HEK293T (cell line): ENCODE results near the gene GATA2.

Experiments used
- ARNT ChIP-seq: fragments of 450-650 bp; IDR thresholded peaks from 2 replicates; pipeline ENCODE4 v1.6.1; 2017; ENCODE audit warnings: mild to moderate bottlenecking
- BHLHE40 ChIP-seq: fragments of 450-650 bp; IDR thresholded peaks from 2 replicates; pipeline ENCODE4 v1.6.1; 2016; ENCODE audit warnings: mild to moderate bottlenecking, moderate library complexity, borderline replicate concordance
- FOXA1 ChIP-seq: fragments of 450-650 bp; IDR thresholded peaks from 2 replicates; pipeline ENCODE4 v1.6.1; 2016; ENCODE audit warnings: mild to moderate bottlenecking
- FOXM1 ChIP-seq: fragments of 450-650 bp; IDR thresholded peaks from 2 replicates; pipeline ENCODE4 v1.6.1; 2017; ENCODE audit warnings: mild to moderate bottlenecking, borderline replicate concordance
- LEF1 ChIP-seq: fragments of 450-650 bp; IDR thresholded peaks from 2 replicates; pipeline ENCODE4 v1.6.1; 2017; ENCODE audit warnings: mild to moderate bottlenecking, borderline replicate concordance
- SP1 ChIP-seq: fragments of 450-650 bp; IDR thresholded peaks from 2 replicates; pipeline ENCODE4 v1.6.1; 2017
- SUZ12 ChIP-seq: fragments of 450-650 bp; IDR thresholded peaks from 2 replicates; pipeline ENCODE4 v1.6.1; 2016; ENCODE audit warnings: mild to moderate bottlenecking
- TARDBP ChIP-seq: fragments of 450-650 bp; IDR thresholded peaks from 2 replicates; pipeline ENCODE4 v1.6.1; 2016

GRCh38 chr3:128458746-128459460 lies 34.1 kb downstream of the GATA2 start:
- no peak for TF ChIP-seq BHLHE40
- TF ChIP-seq SUZ12 = no peak
- no peak for TF ChIP-seq SP1
- TF ChIP-seq TARDBP = no peak
- no peak for TF ChIP-seq FOXM1
- no peak for TF ChIP-seq FOXA1
- TF ChIP-seq LEF1 = no peak
- no peak for TF ChIP-seq ARNT
